ENCODE results near the gene FUOM. TPM values are rescaled to one million over a fixed set of nuclear protein-coding genes. Genes with fewer than 3 reads are reported as not detected.

FUOM gene
- 38.9 TPM for total RNA-seq (2013)
- polyA plus RNA-seq (10 to 100 TPM; 29.8 to 56.8 (median 39.0) TPM), polyA minus RNA-seq (15.2 and 21.5 TPM in 2 replicates), total RNA-seq (2.0 to 14.9 (median 7.8) reads per million in 11 experiments)

- Mint-ChIP-seq H3K27me3 (ENCODE audit: low read depth in 3 of 3) (peaks cover 0 to 6% (median 0%) of the 10 kb centered on the region in 3 donors), H3K4me1 (peaks cover 12% of the 10 kb centered on the region), H3K9me3 (peaks cover 0 to 1% (median 0%) of the 10 kb centered on the region in 7 donors), H3K4me3 (peak within 1 kb of the TSS; percentile 77 to 87), H3K27ac (peak within 1 kb of the TSS in 3 of 7 donors; percentile 50 to 57 (median 50)), H3K36me3 (peaks cover 13 to 16% of the 10 kb centered on the region in 2 donors)
- H3K36me3 ChIP-seq (replicated peaks in 1 of 2; ENCODE audit: control insufficient read depth in 1 of 2, insufficient read depth in 2 of 2, low read length in 2 of 2), result peaks cover 8 to 17% of the 10 kb centered on the region in 2 donors
- peak within 1 kb of the TSS; percentile 83 for H2AFZ ChIP-seq (ENCODE audit: insufficient read depth, low read depth, low read length, poor library complexity, severe bottlenecking)
- TF ChIP-seq CTCF (IDR thresholded peaks at IDR 0.05), result no peak
- peaks cover 30% of the 10 kb centered on the region for H4K20me1 ChIP-seq (ENCODE audit: insufficient read depth, low read length)
- under 1% methylated on average over 61 of the region's 83 CpGs for WGBS (ENCODE audit: insufficient coverage)
- H3K79me2 ChIP-seq (ENCODE audit: insufficient read depth, low read length), result peaks cover 3% of the 10 kb centered on the region
- peak within 1 kb of the TSS in 1 of 2 donors; percentile 62 for H3K27ac ChIP-seq (ENCODE audit: low read depth in 1 of 2, low read length in 2 of 2)
- H3K4me3 ChIP-seq (replicated peaks in 1 of 3; ENCODE audit: low read depth in 2 of 3, low read length in 3 of 3), result peak within 1 kb of the TSS; percentile 63 to 77 (median 69)
- H3K4me2 ChIP-seq (replicated peaks; ENCODE audit: extremely low read depth, low read length, poor library complexity, severe bottlenecking), result peak within 1 kb of the TSS; percentile 92
- DNase-seq, result peak; percentile 68 to 77 (median 70)
- H3K27me3 ChIP-seq (ENCODE audit: control insufficient read depth in 2 of 2, insufficient read depth in 2 of 2, low read length in 2 of 2), result no peaks in the 10 kb centered on the region
- H3K9me3 ChIP-seq (replicated peaks in 1 of 2; ENCODE audit: control insufficient read depth in 1 of 2, insufficient read depth in 1 of 2, low read length in 2 of 2), result no peaks in the 10 kb centered on the region
- H3K4me1 ChIP-seq (ENCODE audit: control insufficient read depth in 1 of 2, insufficient read depth in 2 of 2, low read length in 2 of 2), result peaks cover 11 to 20% of the 10 kb centered on the region in 2 donors
- intact Hi-C loops (cut with micrococcal nuclease), result no loop called here
- peak within 1 kb of the TSS; percentile 78 for H3K9ac ChIP-seq (ENCODE audit: insufficient read depth, low read length, poor library complexity, severe bottlenecking)
Observed at GRCh38 chr10:133357285-133358161, at the start of gene FUOM. TSS of gene FUOM (minus strand) at chr10:133358019. CDS start at chr10:133358007, 12 bp downstream.

GRCh38 chr10:133405844-133406527 is 48.2 kb upstream of the FUOM start:
- peaks cover 7% of the 10 kb centered on the region for H3K79me2 ChIP-seq (ENCODE audit: insufficient read depth, low read length)

More at GRCh38 chr10:133405844-133406527, 48.2 kb upstream of the FUOM start:
- DNase-seq, result no peak
- intact Hi-C loops (cut with micrococcal nuclease), result no loop called here
- H3K4me2 ChIP-seq (replicated peaks; ENCODE audit: extremely low read depth, low read length, poor library complexity, severe bottlenecking), result no peak overlapping the region
- 98% methylated on average over 6 of the region's 8 CpGs for WGBS (ENCODE audit: insufficient coverage)
- no peak overlapping the region for H3K27ac ChIP-seq (ENCODE audit: low read depth in 1 of 2, low read length in 2 of 2)
- no peak overlapping the region for H3K9ac ChIP-seq (ENCODE audit: insufficient read depth, low read length, poor library complexity, severe bottlenecking)
- H4K20me1 ChIP-seq (ENCODE audit: insufficient read depth, low read length), result no peaks in the 10 kb centered on the region
- no peak overlapping the region for H2AFZ ChIP-seq (ENCODE audit: insufficient read depth, low read depth, low read length, poor library complexity, severe bottlenecking)
- peaks cover 1% of the 10 kb centered on the region for H3K4me1 Mint-ChIP-seq
- no peak overlapping the region for H3K4me3 ChIP-seq (replicated peaks in 1 of 3; ENCODE audit: low read depth in 2 of 3, low read length in 3 of 3)
- no peaks in the 10 kb centered on the region for H3K27me3 ChIP-seq (ENCODE audit: control insufficient read depth in 2 of 2, insufficient read depth in 2 of 2, low read length in 2 of 2)
- H3K27ac Mint-ChIP-seq, result peak overlapping the region in 1 of 7 donors; percentile 21
- H3K9me3 Mint-ChIP-seq, result peaks cover 8 to 20% (median 14%) of the 10 kb centered on the region in 7 donors
- peaks cover 80 to 96% of the 10 kb centered on the region in 2 donors for H3K36me3 Mint-ChIP-seq
- no peaks in the 10 kb centered on the region for H3K4me1 ChIP-seq (ENCODE audit: control insufficient read depth in 1 of 2, insufficient read depth in 2 of 2, low read length in 2 of 2)
- peaks cover 47 to 95% of the 10 kb centered on the region in 2 donors for H3K36me3 ChIP-seq (replicated peaks in 1 of 2; ENCODE audit: control insufficient read depth in 1 of 2, insufficient read depth in 2 of 2, low read length in 2 of 2)
- no peak for TF ChIP-seq CTCF (IDR thresholded peaks at IDR 0.05)
- peaks cover 8 to 9% of the 10 kb centered on the region in 2 donors for H3K9me3 ChIP-seq (replicated peaks in 1 of 2; ENCODE audit: control insufficient read depth in 1 of 2, insufficient read depth in 1 of 2, low read length in 2 of 2)
- H3K4me3 Mint-ChIP-seq, result no peak overlapping the region
- H3K27me3 Mint-ChIP-seq (ENCODE audit: low read depth in 3 of 3), result no peaks in the 10 kb centered on the region
